GM12892 (cell line): ENCODE data around the gene PRAMEF5.
"Not testable (repeated sequence)": the region's sequence is repeated elsewhere in the genome, so short reads cannot be mapped to it uniquely, and the experiment has no call there.

Experiments
- POLR2A ChIP-seq: IDR thresholded peaks from 2 replicates; pipeline ENCODE4 v1.6.1; 2011; ENCODE audit warnings: low read depth, low read length, control low read depth
- POLR2AphosphoS5 ChIP-seq: IDR thresholded peaks from 2 replicates; pipeline ENCODE4 v1.6.1; 2011; ENCODE audit warnings: low read depth, low read length, control low read depth
- TAF1 ChIP-seq: IDR thresholded peaks from 2 replicates; pipeline ENCODE4 v1.6.1; 2011; ENCODE audit warnings: low read depth, mild to moderate bottlenecking, control low read depth, low read length, borderline replicate concordance

GRCh38 chr1:13277016-13277415, 23.0 kb downstream of the PRAMEF5 start:
- not testable (repeated sequence) for TF ChIP-seq POLR2AphosphoS5, POLR2A, TAF1
